Prostate gland (tissue), 2 donors: ENCODE data around the gene TSGA10IP. TPM values are rescaled to one million over a fixed set of nuclear protein-coding genes. Genes with fewer than 3 reads are reported as not detected.

Experiments
- DNase-seq: peaks from one replicate; pipeline ENCODE4 v3.0.0-alpha.2; 2019; ENCODE audit warnings: low spot score
- H3K27ac ChIP-seq, 2 donors: fragments of 200-600 bp; sonication (generic); 2 replicates each; pipeline ENCODE4 v1.5.1; 2017 to 2019
- H3K27me3 ChIP-seq: fragments of 200-600 bp; sonication (generic); replicated peaks from 2 replicates; pipeline ENCODE4 v1.5.1; 2019; ENCODE audit not compliant: insufficient read depth
- H3K36me3 ChIP-seq, 2 donors: fragments of 200-600 bp; sonication (generic); 1 replicate in 1 of 2; 2 replicates in 1 of 2; pipeline versions ENCODE4 v1.5.1 to v1.8.1; 2017 to 2019
- H3K4me1 ChIP-seq: fragments of 200-600 bp; sonication (generic); replicated peaks from 2 replicates; pipeline ENCODE4 v1.5.1; 2019
- H3K4me3 ChIP-seq, 2 donors: fragments of 200-600 bp; sonication (generic); 2 replicates each; pipeline ENCODE4 v1.5.1; 2017 to 2019
- H3K9me3 ChIP-seq: fragments of 200-600 bp; sonication (generic); 2 replicates; pipeline ENCODE4 v1.5.1; 2017
- POLR2A ChIP-seq: fragments of 450-650 bp; IDR thresholded peaks from one replicate; pipeline ENCODE4 v1.6.1; 2016; ENCODE audit warnings: antibody characterized with exemption, mild to moderate bottlenecking
- POLR2AphosphoS5 ChIP-seq: sonication (generic); formaldehyde crosslinking; IDR thresholded peaks from one replicate; pipeline ENCODE4 v1.6.1; 2017; ENCODE audit warnings: antibody characterized with exemption
- WGBS: methylation state at CpG from one replicate; pipeline ENCODE4 v1.1.5; 2018; 5-methylcytosine and 5-hydroxymethylcytosine counted together
- intact Hi-C: fragments of 100-400 bp; cut with DNase I; formaldehyde crosslinking; loops from one replicate; pipeline ENCODE4 v1.14.2; 2022
- total RNA-seq, 2 donors: library from RNA; depleted of rRNA; stranded (reverse); fragments of >200 nt; gene quantifications; one replicate each; pipeline ENCODE4 v1.1.0, GENCODE V29; 2016
- TF ChIP-seq, protein P1 (sequence below), 4 experiments: fragments of 200-600 bp in 2 of 4; fragments of 450-650 bp in 2 of 4; sonication (generic) in 2 of 4; IDR thresholded peaks; 1 replicate in 3 of 4; 2 replicates in 1 of 4; pipeline ENCODE4 v1.5.1; 2016 to 2019; ENCODE audit warnings: antibody characterized with exemption in 4 of 4, mild to moderate bottlenecking in 2 of 4, moderate library complexity in 2 of 4

The TSGA10IP gene
- total RNA-seq, 2 donors from 2014 or later = 0.68 TPM; not detected in 1

- no peak for DNase-seq
- intact Hi-C loops = no loop called here
Observed at GRCh38 chr11:65920372-65920802, 24.9 kb upstream of the TSGA10IP start.

DNA sequence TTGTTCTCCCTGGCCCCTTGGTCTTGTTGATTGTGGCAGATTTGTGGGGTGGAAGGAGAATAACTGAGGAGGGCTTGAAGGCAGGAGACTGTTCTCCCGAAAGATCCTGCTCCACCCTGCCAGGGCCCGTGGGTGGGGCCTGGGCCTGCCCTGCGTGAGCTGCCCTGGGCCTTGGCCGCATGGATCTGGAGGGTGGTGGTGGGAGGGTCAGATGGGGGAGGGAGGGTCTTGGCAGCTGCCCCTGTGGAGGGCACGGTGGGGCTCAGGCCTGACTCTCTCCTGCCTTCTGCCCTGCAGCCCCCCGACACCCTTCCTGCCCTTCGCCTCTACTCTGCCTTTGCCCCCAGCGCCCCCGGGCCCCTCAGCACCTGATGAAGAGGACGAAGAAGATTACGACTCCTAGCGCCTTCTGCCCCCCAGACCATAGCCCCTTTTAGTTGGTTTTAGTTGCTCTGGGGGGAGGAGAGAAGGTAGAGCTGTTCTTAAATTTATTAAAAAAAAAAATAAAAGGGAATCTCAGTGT, 24.2 kb upstream of the TSGA10IP start:
- peaks cover 24% of the 10 kb centered on the region for H3K4me1 ChIP-seq

More at GRCh38 chr11:65920372-65920802, 24.9 kb upstream of the TSGA10IP start:
- no peaks in the 10 kb centered on the region for H3K9me3 ChIP-seq
- TF ChIP-seq POLR2AphosphoS5 (no peak), POLR2A (no peak)
- TF ChIP-seq, protein P1, sequence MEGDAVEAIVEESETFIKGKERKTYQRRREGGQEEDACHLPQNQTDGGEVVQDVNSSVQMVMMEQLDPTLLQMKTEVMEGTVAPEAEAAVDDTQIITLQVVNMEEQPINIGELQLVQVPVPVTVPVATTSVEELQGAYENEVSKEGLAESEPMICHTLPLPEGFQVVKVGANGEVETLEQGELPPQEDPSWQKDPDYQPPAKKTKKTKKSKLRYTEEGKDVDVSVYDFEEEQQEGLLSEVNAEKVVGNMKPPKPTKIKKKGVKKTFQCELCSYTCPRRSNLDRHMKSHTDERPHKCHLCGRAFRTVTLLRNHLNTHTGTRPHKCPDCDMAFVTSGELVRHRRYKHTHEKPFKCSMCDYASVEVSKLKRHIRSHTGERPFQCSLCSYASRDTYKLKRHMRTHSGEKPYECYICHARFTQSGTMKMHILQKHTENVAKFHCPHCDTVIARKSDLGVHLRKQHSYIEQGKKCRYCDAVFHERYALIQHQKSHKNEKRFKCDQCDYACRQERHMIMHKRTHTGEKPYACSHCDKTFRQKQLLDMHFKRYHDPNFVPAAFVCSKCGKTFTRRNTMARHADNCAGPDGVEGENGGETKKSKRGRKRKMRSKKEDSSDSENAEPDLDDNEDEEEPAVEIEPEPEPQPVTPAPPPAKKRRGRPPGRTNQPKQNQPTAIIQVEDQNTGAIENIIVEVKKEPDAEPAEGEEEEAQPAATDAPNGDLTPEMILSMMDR (IDR thresholded peaks at IDR 0.05) = no peak
- no peaks in the 10 kb centered on the region for H3K36me3 ChIP-seq
- 46% methylated on average over 15 of the region's 15 CpGs for WGBS
- H3K4me1 ChIP-seq = peaks cover 24% of the 10 kb centered on the region
- no peaks in the 10 kb centered on the region for H3K27me3 ChIP-seq
- peak overlapping the region in 1 of 2 donors; percentile 74 for H3K27ac ChIP-seq
- H3K4me3 ChIP-seq = peak overlapping the region; percentile 92 to 98

GRCh38 chr11:65921876-65922275, 23.4 kb upstream of the TSGA10IP start:
- H3K27ac ChIP-seq = no peak overlapping the region
- intact Hi-C loops = no loop called here
- 90% methylated on average over 10 of the region's 10 CpGs for WGBS

More for the DNA sequence above, 24.2 kb upstream of the TSGA10IP start:
- TF ChIP-seq, protein P1 (IDR thresholded peaks at IDR 0.05) = no peak
- TF ChIP-seq POLR2AphosphoS5 (no peak), POLR2A (no peak)
- DNase-seq = no peak
- WGBS = 84% methylated on average over 12 of the region's 12 CpGs
- Histone ChIP-seq H3K36me3 (no peaks in the 10 kb centered on the region), H3K4me3 (peak overlapping the region in 1 of 2 donors; percentile 98), H3K27ac (no peak overlapping the region), H3K9me3 (no peaks in the 10 kb centered on the region), H3K27me3 (no peaks in the 10 kb centered on the region)
- intact Hi-C loops = no loop called here

GRCh38 chr11:65922565-65922964, 22.7 kb upstream of the TSGA10IP start:
- Histone ChIP-seq H3K27ac (no peak overlapping the region), H3K4me3 (no peak overlapping the region), H3K9me3 (no peaks in the 10 kb centered on the region), H3K4me1 (peaks cover 15% of the 10 kb centered on the region), H3K27me3 (no peaks in the 10 kb centered on the region), H3K36me3 (no peaks in the 10 kb centered on the region)
- no peak for DNase-seq
- intact Hi-C loops = no loop called here
- TF ChIP-seq POLR2A (no peak), POLR2AphosphoS5 (no peak)
- TF ChIP-seq, protein P1 (IDR thresholded peaks at IDR 0.05) = no peak
- 89% methylated on average over 3 of the region's 3 CpGs for WGBS

More at GRCh38 chr11:65921876-65922275, 23.4 kb upstream of the TSGA10IP start:
- no peaks in the 10 kb centered on the region for H3K9me3 ChIP-seq
- peaks cover 22% of the 10 kb centered on the region for H3K4me1 ChIP-seq
- no peaks in the 10 kb centered on the region for H3K27me3 ChIP-seq
- no peak for DNase-seq
- no peaks in the 10 kb centered on the region for H3K36me3 ChIP-seq
- TF ChIP-seq, protein P1 (IDR thresholded peaks at IDR 0.05) = no peak
- no peak for TF ChIP-seq POLR2A
- no peak for TF ChIP-seq POLR2AphosphoS5
- no peak overlapping the region for H3K4me3 ChIP-seq

GRCh38 chr11:65925397-65925796, 19.9 kb upstream of the TSGA10IP start:
- intact Hi-C loops = no loop called here
- Histone ChIP-seq H3K27ac (no peak overlapping the region), H3K9me3 (no peaks in the 10 kb centered on the region), H3K27me3 (no peaks in the 10 kb centered on the region), H3K4me1 (peaks cover 8% of the 10 kb centered on the region), H3K4me3 (no peak overlapping the region), H3K36me3 (no peaks in the 10 kb centered on the region)
- TF ChIP-seq, protein P1 (IDR thresholded peaks at IDR 0.05) = no peak
- TF ChIP-seq POLR2AphosphoS5 (no peak), POLR2A (no peak)
- DNase-seq = no peak
- WGBS = 37% methylated on average over 2 of the region's 2 CpGs
